K562 (cell line): ENCODE measurements around the gene ZDHHC14. TPM values are rescaled to one million over a fixed set of nuclear protein-coding genes. Genes with fewer than 3 reads are reported as not detected.

Experiments
- ATAC-seq: fragments of 200-7000 bp; cut with Tn5 transposase; 3 replicates; pipeline ENCODE4 v1.9.1; 2020; ENCODE audit warnings: moderate library complexity
- BruUV-seq: library from RNA; stranded (reverse); fragments of 400-500 nt; replicated peaks from 2 replicates; lab custom pipeline; 2021; lab: Mats Ljungman, UMichigan
- CTCF ChIA-PET: fragments of 300-600 bp; formaldehyde crosslinking; extraction: SDS; loops from one replicate; lab custom pipeline; 2021; ENCODE audit warnings: low intra/inter-chr PET ratio; lab: Yijun Ruan, JAX
- POLR2A ChIA-PET: fragments of 300-600, 350-650 bp; sonication (Branson Sonifier 250); formaldehyde crosslinking; extraction: SDS; loops from one replicate; lab custom pipeline; 2021; ENCODE audit warnings: antibody characterized with exemption, inconsistent platforms; lab: Yijun Ruan, JAX
- DNase-seq, 4 experiments: peaks; one replicate each; pipeline versions ENCODE4 v3.0.0 to v3.0.0-alpha.2; 2011 to 2018; ENCODE audit warnings: low spot score in 3 of 4, mixed read lengths in 3 of 4; ENCODE audit errors: extremely low read depth in 1 of 4
- FAIRE-seq: peaks from 2 replicates; lab custom pipeline; 2011; peaks lifted over from hg19 to GRCh38; lab: Jason Lieb, UNC
- H2AFZ ChIP-seq: 2 replicates; pipeline ENCODE4 v1.6.0; 2011; ENCODE audit warnings: low read depth, low read length, control low read depth, inconsistent platforms
- H3K27ac ChIP-seq: fragments of 200-600 bp; 3 replicates; pipeline ENCODE4 v1.8.0; 2011; ENCODE audit warnings: low read depth, mild to moderate bottlenecking, control low read depth, inconsistent platforms, low read length, moderate library complexity, mixed read lengths; ENCODE audit errors: extremely low read depth
- H3K27me3 ChIP-seq, 2 experiments: fragments of 300-600 bp in 1 of 2; 2 replicates in 1 of 2; 3 replicates in 1 of 2; pipeline versions ENCODE4 v1.6.0 to v1.8.0; 2011; ENCODE audit warnings: inconsistent platforms in 2 of 2, low read length in 2 of 2, mild to moderate bottlenecking in 1 of 2, mixed read lengths in 1 of 2, moderate library complexity in 1 of 2; ENCODE audit not compliant: control insufficient read depth in 2 of 2, insufficient read depth in 2 of 2
- H3K36me3 ChIP-seq: fragments of 300-600 bp; 3 replicates; pipeline ENCODE4 v1.8.0; 2011; ENCODE audit warnings: mild to moderate bottlenecking, low read length, inconsistent platforms; ENCODE audit not compliant: control insufficient read depth, insufficient read depth
- H3K4me1 ChIP-seq, 2 experiments: fragments of 200-600 bp in 1 of 2; replicated peaks in 1 of 2; 2 replicates in 1 of 2; 3 replicates in 1 of 2; pipeline versions ENCODE4 v1.5.1 to v1.8.0; 2011; ENCODE audit warnings: inconsistent platforms in 2 of 2, low read length in 2 of 2, mild to moderate bottlenecking in 1 of 2, mixed read lengths in 1 of 2, moderate library complexity in 1 of 2; ENCODE audit not compliant: control insufficient read depth in 2 of 2, insufficient read depth in 2 of 2
- H3K4me2 ChIP-seq: 2 replicates; pipeline ENCODE4 v1.6.1; 2011; ENCODE audit warnings: low read length, control low read depth, inconsistent platforms, mixed read lengths; ENCODE audit not compliant: insufficient read depth
- H3K4me3 ChIP-seq: fragments of 200-600 bp; sonication (generic), shearing (Covaris generic); 2 replicates; pipeline ENCODE4 v1.5.1; 2016; ENCODE audit warnings: control low read depth, inconsistent platforms
- H3K79me2 ChIP-seq: fragments of 200-600 bp; 3 replicates; pipeline ENCODE4 v1.8.0; 2011; ENCODE audit warnings: low read length, inconsistent platforms; ENCODE audit not compliant: control insufficient read depth, insufficient read depth
- H3K9ac ChIP-seq, 2 experiments: 2 replicates each; pipeline versions ENCODE4 v1.6.0 to v1.6.1; 2011; ENCODE audit warnings: low read depth in 2 of 2, low read length in 2 of 2, control low read depth in 1 of 2, inconsistent platforms in 1 of 2, mild to moderate bottlenecking in 1 of 2, mixed read lengths in 1 of 2; ENCODE audit not compliant: insufficient read depth in 1 of 2
- H3K9me1 ChIP-seq: one replicate; pipeline ENCODE4 v1.6.0; 2011; ENCODE audit warnings: inconsistent platforms, mild to moderate bottlenecking, low read length, moderate library complexity; ENCODE audit not compliant: control insufficient read depth, insufficient read depth
- H3K9me3 ChIP-seq: replicated peaks from 2 replicates; pipeline ENCODE4 v1.5.1; 2011; ENCODE audit warnings: low read depth, low read length, inconsistent platforms; ENCODE audit not compliant: control insufficient read depth, insufficient read depth
- H4K20me1 ChIP-seq: replicated peaks from 2 replicates; pipeline ENCODE4 v1.6.1; 2011; ENCODE audit warnings: low read length, inconsistent platforms, mixed read lengths; ENCODE audit not compliant: control insufficient read depth, insufficient read depth
- PHTF2 ChIP-seq: fragments of 250-450 bp; sonication (Bioruptor Pico); IDR thresholded peaks from 2 replicates; pipeline ENCODE4 v1.5.0; 2021; ENCODE audit warnings: mild to moderate bottlenecking
- TFAP4 ChIP-seq: sonication (generic); formaldehyde crosslinking; IDR thresholded peaks from 2 replicates; pipeline ENCODE4 v1.8.0; 2022; ENCODE audit warnings: missing genetic modification reagents, mild to moderate bottlenecking, moderate library complexity, borderline replicate concordance
- YY1 ChIP-seq, 3 experiments: IDR thresholded peaks; 2 replicates each; pipeline ENCODE4 v1.6.1; 2011; ENCODE audit warnings: low read length in 2 of 3, mild to moderate bottlenecking in 2 of 3, moderate library complexity in 2 of 3, borderline replicate concordance in 1 of 3, control low read depth in 1 of 3, low read depth in 1 of 3; ENCODE audit not compliant: insufficient read depth in 3 of 3, insufficient replicate concordance in 2 of 3, control insufficient read depth in 1 of 3, insufficient read length in 1 of 3; ENCODE audit errors: extremely low read depth in 1 of 3
- ZBTB1 ChIP-seq: sonication (generic); formaldehyde crosslinking; IDR thresholded peaks from 2 replicates; pipeline ENCODE4 v1.8.1; 2023; ENCODE audit warnings: missing genetic modification reagents, low read depth, mild to moderate bottlenecking, borderline replicate concordance
- ZNF75A ChIP-seq: fragments of 450-650 bp; formaldehyde crosslinking; IDR thresholded peaks from 2 replicates; pipeline ENCODE4 v1.4.0; 2020; ENCODE audit warnings: mild to moderate bottlenecking
- WGBS: fragments of 100-300 bp; shearing (Covaris generic); methylation state at CpG from one replicate; pipeline ENCODE4 v1.1.6; 2016; ENCODE audit warnings: low coverage, mixed read lengths; ENCODE audit not compliant: insufficient coverage; ENCODE audit errors: missing lambda C conversion rate; 5-methylcytosine and 5-hydroxymethylcytosine counted together
- in situ Hi-C: fragments of 300-500 bp; cut with MboI; formaldehyde crosslinking; loops from 4 replicates; pipeline ENCODE4 v1.15.0; 2018; ENCODE audit warnings: inconsistent platforms, mixed read lengths
- intact Hi-C: fragments of 100-400 bp; cut with micrococcal nuclease; formaldehyde crosslinking; loops from 2 replicates; pipeline ENCODE4 v1.14.2; 2022
- polyA plus RNA-seq, 8 experiments: library from polyadenylated mRNA; depleted of rRNA in 4 of 8; stranded (reverse) in 5 of 8; unstranded in 3 of 8; fragments of >200 nt; fragmentation: Nextera tagmentation in 2 of 8; fragmentation: Illumina TruSeq in 1 of 8; extraction: Ambion mirVana in 2 of 8; extraction: Trizol in 1 of 8; gene quantifications; 2 replicates each; pipeline versions ENCODE4 v1.2.1 to v1.2.3, GENCODE V29; 2011 to 2014; ENCODE audit warnings: inconsistent platforms in 1 of 8, missing spikeins in 1 of 8
- total RNA-seq, 7 experiments: library from RNA; depleted of rRNA in 6 of 7; stranded (reverse); fragments of >200 nt in 6 of 7; fragmentation: Illumina TruSeq in 2 of 7; extraction: Trizol in 2 of 7; gene quantifications; 2 replicates each; pipeline versions ENCODE4 v1.2.1 to v1.2.3, GENCODE V29; 2011 to 2021; ENCODE audit warnings: low replicate concordance in 1 of 7
- TF ChIP-seq, protein P1 (sequence below), 2 experiments: fragments of 200-800 bp in 1 of 2; sonication (Bioruptor generic) in 1 of 2; sonication (generic) in 1 of 2; formaldehyde crosslinking in 1 of 2; IDR thresholded peaks in 1 of 2; conservative IDR thresholded peaks in 1 of 2; 2 replicates each; pipeline versions ENCODE4 v1.5.0 to v1.6.1; 2016 to 2020; ENCODE audit warnings: missing compliant biosample characterization in 1 of 2, missing genetic modification characterization in 1 of 2, missing genetic modification reagents in 1 of 2

Gene ZDHHC14
- total and polyA plus RNA-seq, 9 of the 15 experiments (the other 6 are each of a cell fraction or from before 2014, with no cell fraction given): 0.92 to 23.1 (median 13.8) TPM

DNA sequence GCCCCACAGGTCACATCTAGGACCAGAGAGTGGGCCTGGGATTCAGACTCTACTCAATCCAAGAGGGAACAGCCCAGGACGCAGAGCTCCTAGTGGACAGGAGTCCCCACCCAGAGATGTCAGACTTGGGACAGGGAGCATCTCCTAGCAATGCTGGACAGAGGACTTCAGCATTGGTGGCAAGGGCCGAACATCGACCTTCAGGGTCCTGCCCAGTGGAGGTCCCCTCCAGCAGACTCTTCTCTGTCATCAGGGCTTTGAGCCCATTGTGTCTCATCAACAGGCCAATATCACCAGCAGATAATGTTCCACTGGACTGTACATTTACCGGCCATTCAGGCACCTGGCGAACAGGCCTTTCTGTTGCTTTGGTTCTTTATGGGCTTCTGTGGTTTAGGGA lies 282.3 kb downstream of the ZDHHC14 start:
- no peak overlapping the region for H2AFZ ChIP-seq
- H3K9ac ChIP-seq: peak overlapping the region in 1 of 2 experiments; percentile 18; a peak in 1 of 4 replicates
- POLR2A ChIA-PET: no interaction called here
- FAIRE-seq (no peak), DNase-seq (no peak), ATAC-seq (no peak)
- no peaks in the 10 kb centered on the region for H3K9me3 ChIP-seq
- intact Hi-C loops: no loop called here
- H4K20me1 ChIP-seq: no peaks in the 10 kb centered on the region
- 82% methylated on average over 5 of the region's 5 CpGs for WGBS
- no peaks in the 10 kb centered on the region for H3K27me3 ChIP-seq
- TF ChIP-seq ZNF75A (CRISPR knock-in tag) (no peak), YY1 (IDR thresholded peaks at IDR 0.05; ENCODE audit: borderline replicate concordance in 1 of 3, control insufficient read depth in 1 of 3, extremely low read depth in 1 of 3, insufficient read depth in 3 of 3, insufficient read length in 1 of 3, insufficient replicate concordance in 2 of 3, low read depth in 1 of 3, low read length in 2 of 3) (no peak), PHTF2 (no peak), ZBTB1 (no peak), TFAP4 (CRISPR knock-in tag) (no peak)
- TF ChIP-seq, protein P1, sequence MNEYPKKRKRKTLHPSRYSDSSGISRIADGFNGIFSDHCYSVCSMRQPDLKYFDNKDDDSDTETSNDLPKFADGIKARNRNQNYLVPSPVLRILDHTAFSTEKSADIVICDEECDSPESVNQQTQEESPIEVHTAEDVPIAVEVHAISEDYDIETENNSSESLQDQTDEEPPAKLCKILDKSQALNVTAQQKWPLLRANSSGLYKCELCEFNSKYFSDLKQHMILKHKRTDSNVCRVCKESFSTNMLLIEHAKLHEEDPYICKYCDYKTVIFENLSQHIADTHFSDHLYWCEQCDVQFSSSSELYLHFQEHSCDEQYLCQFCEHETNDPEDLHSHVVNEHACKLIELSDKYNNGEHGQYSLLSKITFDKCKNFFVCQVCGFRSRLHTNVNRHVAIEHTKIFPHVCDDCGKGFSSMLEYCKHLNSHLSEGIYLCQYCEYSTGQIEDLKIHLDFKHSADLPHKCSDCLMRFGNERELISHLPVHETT (CRISPR knock-in tag; conservative IDR thresholded peaks at IDR 0.05 in 1 of 2, IDR thresholded peaks at IDR 0.05 in 1 of 2): no peak
- peaks cover 15% of the 10 kb centered on the region for H3K36me3 ChIP-seq
- no peak overlapping the region for H3K4me2 ChIP-seq
- no peak overlapping the region for H3K4me3 ChIP-seq
- no peaks in the 10 kb centered on the region for H3K79me2 ChIP-seq
- CTCF ChIA-PET: no interaction called here
- H3K27ac ChIP-seq: no peak overlapping the region
- in situ Hi-C loops: no loop called here
- H3K4me1 ChIP-seq: 0 out of 5 replicates have a peak, but pooled peaks cover 0 to 4% of the 10 kb centered on the region in 2 experiments
- H3K9me1 ChIP-seq: peaks cover 2% of the 10 kb centered on the region
- no TSS peak for BruUV-seq
